C4-2B (cell line): Measurements from ENCODE around the gene P4HTM.
A peak's percentile ranks its signal among the peaks of the same experiment; 100 is the strongest.

Source experiments
- H3K27ac ChIP-seq: fragments of 450-650 bp; 2 replicates; pipeline ENCODE4 v1.5.1; 2017
- ZFX ChIP-seq: fragments of 450-650 bp; IDR thresholded peaks from 2 replicates; pipeline ENCODE4 v1.6.1; 2017
- TF ChIP-seq, protein P1 (sequence below): fragments of 450-650 bp; conservative IDR thresholded peaks from 2 replicates; pipeline ENCODE4 v1.5.1; 2017; ENCODE audit warnings: mild to moderate bottlenecking

Gene P4HTM

DNA sequence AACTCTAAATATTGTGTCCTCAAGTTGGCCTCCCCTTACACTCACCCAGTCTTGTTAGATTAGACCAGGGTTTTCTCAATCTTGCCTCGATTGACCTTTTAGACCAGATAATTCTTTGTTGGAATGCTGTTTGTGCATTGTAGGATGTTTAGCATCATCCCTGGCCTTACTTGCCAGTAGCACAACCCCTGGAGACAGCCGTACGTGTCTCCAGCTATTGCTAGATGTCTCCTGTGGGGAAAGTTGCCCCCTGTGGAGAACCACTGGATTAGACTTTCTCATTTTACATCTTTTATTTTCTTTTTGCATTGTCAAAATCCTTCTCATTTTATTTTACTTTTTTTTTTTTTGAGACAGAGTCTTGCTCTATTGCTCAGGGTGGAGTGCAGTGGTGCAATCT lies 19.4 kb downstream of the P4HTM start:
- TF ChIP-seq, protein P1, sequence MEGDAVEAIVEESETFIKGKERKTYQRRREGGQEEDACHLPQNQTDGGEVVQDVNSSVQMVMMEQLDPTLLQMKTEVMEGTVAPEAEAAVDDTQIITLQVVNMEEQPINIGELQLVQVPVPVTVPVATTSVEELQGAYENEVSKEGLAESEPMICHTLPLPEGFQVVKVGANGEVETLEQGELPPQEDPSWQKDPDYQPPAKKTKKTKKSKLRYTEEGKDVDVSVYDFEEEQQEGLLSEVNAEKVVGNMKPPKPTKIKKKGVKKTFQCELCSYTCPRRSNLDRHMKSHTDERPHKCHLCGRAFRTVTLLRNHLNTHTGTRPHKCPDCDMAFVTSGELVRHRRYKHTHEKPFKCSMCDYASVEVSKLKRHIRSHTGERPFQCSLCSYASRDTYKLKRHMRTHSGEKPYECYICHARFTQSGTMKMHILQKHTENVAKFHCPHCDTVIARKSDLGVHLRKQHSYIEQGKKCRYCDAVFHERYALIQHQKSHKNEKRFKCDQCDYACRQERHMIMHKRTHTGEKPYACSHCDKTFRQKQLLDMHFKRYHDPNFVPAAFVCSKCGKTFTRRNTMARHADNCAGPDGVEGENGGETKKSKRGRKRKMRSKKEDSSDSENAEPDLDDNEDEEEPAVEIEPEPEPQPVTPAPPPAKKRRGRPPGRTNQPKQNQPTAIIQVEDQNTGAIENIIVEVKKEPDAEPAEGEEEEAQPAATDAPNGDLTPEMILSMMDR, result no peak
- TF ChIP-seq ZFX, result no peak
- H3K27ac ChIP-seq, result no peak overlapping the region

DNA sequence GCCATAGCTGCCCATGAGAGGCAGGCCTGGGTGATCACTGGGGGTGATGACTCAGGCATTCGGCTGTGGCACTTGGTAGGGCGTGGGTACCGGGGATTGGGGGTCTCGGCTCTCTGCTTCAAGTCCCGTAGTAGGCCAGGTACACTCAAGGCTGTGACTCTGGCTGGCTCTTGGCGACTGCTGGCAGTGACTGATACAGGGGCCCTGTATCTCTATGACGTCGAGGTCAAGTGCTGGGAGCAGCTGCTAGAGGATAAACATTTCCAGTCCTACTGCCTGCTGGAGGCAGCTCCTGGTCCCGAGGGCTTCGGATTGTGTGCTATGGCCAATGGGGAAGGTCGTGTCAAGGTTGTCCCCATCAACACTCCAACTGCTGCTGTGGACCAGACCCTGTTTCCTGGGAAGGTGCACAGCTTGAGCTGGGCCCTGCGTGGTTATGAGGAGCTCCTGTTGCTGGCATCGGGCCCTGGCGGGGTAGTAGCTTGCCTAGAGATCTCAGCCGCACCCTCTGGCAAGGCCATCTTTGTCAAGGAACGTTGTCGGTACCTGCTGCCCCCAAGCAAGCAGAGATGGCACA lies 22.5 kb downstream of the P4HTM start:
- no peak for TF ChIP-seq ZFX
- TF ChIP-seq, protein P1, result no peak
- peak overlapping the region; percentile 44 for H3K27ac ChIP-seq

DNA sequence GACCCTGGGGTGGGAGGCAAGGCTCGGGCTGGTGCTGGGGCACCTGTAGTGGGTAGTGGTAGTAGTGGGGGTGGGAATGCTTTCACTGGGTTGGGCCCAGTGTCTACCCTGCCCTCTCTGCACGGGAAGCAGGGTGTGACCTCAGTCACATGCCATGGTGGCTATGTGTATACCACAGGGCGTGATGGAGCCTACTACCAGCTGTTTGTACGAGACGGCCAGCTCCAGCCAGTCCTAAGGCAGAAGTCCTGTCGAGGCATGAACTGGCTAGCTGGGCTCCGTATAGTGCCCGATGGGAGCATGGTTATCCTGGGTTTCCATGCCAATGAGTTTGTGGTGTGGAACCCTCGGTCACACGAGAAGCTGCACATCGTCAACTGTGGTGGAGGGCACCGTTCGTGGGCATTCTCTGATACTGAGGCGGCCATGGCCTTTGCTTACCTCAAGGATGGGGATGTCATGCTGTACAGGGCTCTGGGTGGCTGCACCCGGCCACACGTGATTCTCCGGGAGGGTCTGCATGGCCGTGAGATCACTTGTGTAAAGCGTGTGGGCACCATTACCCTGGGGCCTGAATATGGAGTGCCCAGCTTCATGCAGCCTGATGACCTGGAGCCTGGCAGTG lies 23.2 kb downstream of the P4HTM start:
- no peak overlapping the region for H3K27ac ChIP-seq

DNA sequence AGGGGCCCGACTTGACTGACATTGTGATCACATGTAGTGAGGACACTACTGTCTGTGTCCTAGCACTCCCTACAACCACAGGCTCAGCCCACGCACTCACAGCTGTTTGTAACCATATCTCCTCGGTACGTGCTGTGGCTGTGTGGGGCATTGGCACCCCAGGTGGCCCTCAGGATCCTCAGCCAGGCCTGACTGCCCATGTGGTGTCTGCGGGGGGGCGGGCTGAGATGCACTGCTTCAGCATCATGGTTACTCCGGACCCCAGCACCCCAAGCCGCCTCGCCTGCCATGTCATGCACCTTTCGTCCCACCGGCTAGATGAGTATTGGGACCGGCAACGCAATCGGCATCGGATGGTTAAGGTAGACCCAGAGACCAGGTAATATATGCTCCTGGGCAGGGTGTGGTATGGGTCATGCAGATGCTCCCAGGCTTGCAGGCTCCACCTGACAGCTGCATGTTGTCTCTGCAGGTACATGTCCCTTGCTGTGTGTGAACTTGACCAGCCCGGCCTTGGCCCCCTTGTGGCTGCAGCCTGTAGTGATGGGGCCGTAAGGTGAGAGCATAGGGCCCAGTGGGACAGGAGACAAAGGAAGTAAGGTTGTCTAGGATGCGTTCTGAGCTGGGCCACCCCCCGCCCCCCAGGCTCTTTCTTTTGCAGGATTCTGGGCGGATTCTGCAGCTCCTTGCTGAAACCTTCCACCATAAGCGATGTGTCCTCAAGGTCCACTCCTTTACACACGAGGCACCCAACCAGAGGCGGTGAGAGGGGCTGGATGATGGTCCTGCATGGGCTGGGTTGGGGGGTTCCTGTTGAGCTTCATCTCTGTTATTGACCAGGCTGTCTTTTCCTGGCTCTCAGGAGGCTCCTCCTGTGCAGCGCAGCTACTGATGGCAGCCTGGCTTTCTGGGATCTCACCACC lies 24.0 kb downstream of the P4HTM start:
- no peak for TF ChIP-seq ZFX
- TF ChIP-seq, protein P1, result peak; percentile 74
- no peak overlapping the region for H3K27ac ChIP-seq

More for the DNA sequence above, 23.2 kb downstream of the P4HTM start:
- TF ChIP-seq, protein P1, result no peak
- TF ChIP-seq ZFX, result no peak

DNA sequence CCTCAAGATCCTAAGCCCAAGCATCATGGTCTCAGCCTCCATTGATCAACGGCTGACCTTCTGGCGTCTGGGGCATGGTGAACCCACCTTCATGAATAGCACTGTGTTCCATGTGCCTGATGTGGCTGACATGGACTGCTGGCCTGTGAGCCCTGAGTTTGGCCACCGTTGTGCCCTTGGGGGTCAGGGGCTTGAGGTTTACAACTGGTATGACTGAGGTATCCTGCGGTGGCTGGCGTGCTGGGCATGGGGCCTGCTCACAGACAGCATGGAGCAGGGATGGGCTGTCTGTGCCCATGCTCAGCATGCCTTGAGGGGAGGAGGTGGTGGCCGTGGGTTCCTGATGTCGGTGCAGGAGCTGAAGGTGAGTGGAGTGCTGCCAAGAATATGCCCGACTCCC lies 25.0 kb downstream of the P4HTM start:
- TF ChIP-seq, protein P1, result no peak
- no peak for TF ChIP-seq ZFX
- no peak overlapping the region for H3K27ac ChIP-seq

DNA sequence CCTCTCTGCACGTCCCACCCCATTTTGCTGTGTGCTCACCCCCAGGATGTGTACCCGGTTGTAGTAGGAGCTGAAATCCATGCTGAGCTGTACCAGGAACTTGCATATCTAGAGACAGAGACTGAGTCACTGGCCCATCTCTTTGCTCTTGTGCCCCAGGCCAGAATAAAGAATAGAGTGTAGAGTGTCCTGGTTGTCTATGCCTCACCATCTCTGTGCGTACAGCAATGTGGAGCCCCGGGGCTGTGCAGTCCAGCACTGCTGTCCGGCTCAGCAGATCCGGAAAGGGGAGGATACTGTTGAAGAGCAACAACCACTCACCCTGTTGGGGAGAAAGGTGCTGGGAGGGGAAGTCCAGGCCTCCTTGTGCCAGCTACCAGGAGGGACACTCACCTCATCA lies 25.7 kb downstream of the P4HTM start:
- H3K27ac ChIP-seq, result no peak overlapping the region
- TF ChIP-seq, protein P1, result no peak
